ENCODE measurements around the gene MBD5.

Gene MBD5

GRCh38 chr2:148279216-148279615, 258.3 kb downstream of the MBD5 start:
- no peak overlapping the region for H2AFZ ChIP-seq (ENCODE audit: insufficient read depth, low read length, poor library complexity)
- no peak overlapping the region for H3K23ac ChIP-seq (ENCODE audit: low read length)
- no peak overlapping the region for H3K4ac ChIP-seq (ENCODE audit: low read depth, low read length)
- no peaks in the 10 kb centered on the region for H3K9me3 ChIP-seq (ENCODE audit: insufficient read depth, low read depth, low read length)
- H2BK120ac ChIP-seq (ENCODE audit: insufficient read depth, low read length, poor library complexity) = no peak overlapping the region
- WGBS (ENCODE audit: extremely low coverage, insufficient coverage, insufficient read length) = no CpG with 5 or more reads among the region's 3 CpGs
- H2BK5ac ChIP-seq (ENCODE audit: low read depth, low read length, poor library complexity) = no peak overlapping the region
- H3K79me2 ChIP-seq (ENCODE audit: control insufficient read depth, insufficient read depth, low read length, poor library complexity) = no peaks in the 10 kb centered on the region
- H3K79me1 ChIP-seq (ENCODE audit: low read length) = no peaks in the 10 kb centered on the region
- no peak overlapping the region for H2AK5ac ChIP-seq (ENCODE audit: low read length)
- no peaks in the 10 kb centered on the region for H3K4me1 ChIP-seq (ENCODE audit: control insufficient read depth in 1 of 2, insufficient read depth in 2 of 2, low read length in 2 of 2)
- H3K9ac ChIP-seq (ENCODE audit: low read length) = no peak overlapping the region
- no peaks in the 10 kb centered on the region for H3K27me3 ChIP-seq (ENCODE audit: insufficient read depth, low read length)
- H4K8ac ChIP-seq (ENCODE audit: low read depth, low read length) = no peak overlapping the region
- H3K36me3 ChIP-seq (ENCODE audit: control insufficient read depth in 1 of 2, insufficient read depth in 2 of 2, low read length in 2 of 2) = no peaks in the 10 kb centered on the region
- no peak overlapping the region for H3K4me2 ChIP-seq (ENCODE audit: low read length)
- no peak overlapping the region for H2BK12ac ChIP-seq (ENCODE audit: low read length)
- H4K12ac ChIP-seq (ENCODE audit: low read depth, low read length) = no peak overlapping the region
- H3K4me3 ChIP-seq (ENCODE audit: low read depth, low read length) = no peak overlapping the region
- no peak overlapping the region for H4K91ac ChIP-seq (ENCODE audit: low read depth, low read length)
- no peak overlapping the region for H3K14ac ChIP-seq (ENCODE audit: low read length)
- no peak for DNase-seq
- no peak overlapping the region for H3K27ac ChIP-seq (ENCODE audit: low read depth, low read length)
- no peak overlapping the region for H3K18ac ChIP-seq (ENCODE audit: low read length)

- Histone ChIP-seq H2BK120ac (ENCODE audit: insufficient read depth, low read length, poor library complexity) (no peak overlapping the region), H3K23ac (ENCODE audit: low read length) (no peak overlapping the region), H3K9me3 (ENCODE audit: insufficient read depth, low read depth, low read length) (no peaks in the 10 kb centered on the region), H3K27me3 (ENCODE audit: insufficient read depth, low read length) (no peaks in the 10 kb centered on the region), H4K12ac (ENCODE audit: low read depth, low read length) (no peak overlapping the region), H2AFZ (ENCODE audit: insufficient read depth, low read length, poor library complexity) (no peak overlapping the region), H3K9ac (ENCODE audit: low read length) (no peak overlapping the region), H2AK5ac (ENCODE audit: low read length) (no peak overlapping the region), H3K14ac (ENCODE audit: low read length) (no peak overlapping the region), H4K91ac (ENCODE audit: low read depth, low read length) (no peak overlapping the region), H3K4me2 (ENCODE audit: low read length) (no peak overlapping the region), H4K8ac (ENCODE audit: low read depth, low read length) (no peak overlapping the region), H2BK5ac (ENCODE audit: low read depth, low read length, poor library complexity) (no peak overlapping the region), H3K4ac (ENCODE audit: low read depth, low read length) (no peak overlapping the region), H2BK12ac (ENCODE audit: low read length) (no peak overlapping the region), H3K4me3 (ENCODE audit: low read depth, low read length) (no peak overlapping the region), H3K79me1 (ENCODE audit: low read length) (no peaks in the 10 kb centered on the region), H3K27ac (ENCODE audit: low read depth, low read length) (no peak overlapping the region), H3K18ac (ENCODE audit: low read length) (no peak overlapping the region), H3K36me3 (ENCODE audit: control insufficient read depth in 1 of 2, insufficient read depth in 2 of 2, low read length in 2 of 2) (no peaks in the 10 kb centered on the region), H3K79me2 (ENCODE audit: control insufficient read depth, insufficient read depth, low read length, poor library complexity) (no peaks in the 10 kb centered on the region), H3K4me1 (ENCODE audit: control insufficient read depth in 1 of 2, insufficient read depth in 2 of 2, low read length in 2 of 2) (no peaks in the 10 kb centered on the region)
- no CpG with 5 or more reads among the region's 1 CpG for WGBS (ENCODE audit: extremely low coverage, insufficient coverage, insufficient read length)
- no peak for DNase-seq
These were observed 261.3 kb downstream of the MBD5 start for GRCh38 chr2:148282201-148282600.

DNA sequence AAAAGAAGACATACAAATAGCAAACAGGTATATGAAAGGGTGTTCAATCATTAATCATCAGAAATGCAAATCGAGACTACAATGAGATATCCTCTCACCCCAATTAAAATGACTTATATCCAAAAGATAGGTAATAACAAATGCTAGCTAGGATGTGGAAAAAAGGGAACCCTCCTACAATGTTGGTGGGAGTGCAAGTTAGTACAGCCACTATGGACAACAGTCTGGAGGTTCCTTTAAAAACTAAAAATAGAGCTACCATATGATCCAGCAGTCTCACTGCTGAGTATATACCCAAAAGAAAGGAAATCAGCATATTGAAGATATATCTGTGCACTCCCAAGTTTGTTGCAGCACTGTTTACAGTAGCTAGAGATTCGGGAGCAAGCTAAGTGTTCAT, 271.5 kb downstream of the MBD5 start:
- Histone ChIP-seq H3K79me2 (ENCODE audit: control insufficient read depth, insufficient read depth, low read length, poor library complexity) (no peaks in the 10 kb centered on the region), H4K12ac (ENCODE audit: low read depth, low read length) (no peak overlapping the region), H4K8ac (ENCODE audit: low read depth, low read length) (no peak overlapping the region), H3K14ac (ENCODE audit: low read length) (no peak overlapping the region), H3K4me1 (ENCODE audit: control insufficient read depth in 1 of 2, insufficient read depth in 2 of 2, low read length in 2 of 2) (no peaks in the 10 kb centered on the region), H3K36me3 (ENCODE audit: control insufficient read depth in 1 of 2, insufficient read depth in 2 of 2, low read length in 2 of 2) (peaks cover 0 to 2% of the 10 kb centered on the region in 2 experiments), H4K91ac (ENCODE audit: low read depth, low read length) (no peak overlapping the region), H3K27ac (ENCODE audit: low read depth, low read length) (no peak overlapping the region), H3K9me3 (ENCODE audit: insufficient read depth, low read depth, low read length) (no peaks in the 10 kb centered on the region), H3K4me2 (ENCODE audit: low read length) (no peak overlapping the region), H2BK12ac (ENCODE audit: low read length) (no peak overlapping the region), H2BK120ac (ENCODE audit: insufficient read depth, low read length, poor library complexity) (no peak overlapping the region), H3K27me3 (ENCODE audit: insufficient read depth, low read length) (no peaks in the 10 kb centered on the region), H3K4me3 (ENCODE audit: low read depth, low read length) (no peak overlapping the region), H3K9ac (ENCODE audit: low read length) (no peak overlapping the region), H3K18ac (ENCODE audit: low read length) (no peak overlapping the region), H3K4ac (ENCODE audit: low read depth, low read length) (no peak overlapping the region), H2AFZ (ENCODE audit: insufficient read depth, low read length, poor library complexity) (no peak overlapping the region), H2BK5ac (ENCODE audit: low read depth, low read length, poor library complexity) (no peak overlapping the region), H3K23ac (ENCODE audit: low read length) (no peak overlapping the region), H2AK5ac (ENCODE audit: low read length) (no peak overlapping the region), H3K79me1 (ENCODE audit: low read length) (no peaks in the 10 kb centered on the region)
- WGBS (ENCODE audit: extremely low coverage, insufficient coverage, insufficient read length) = no CpG with 5 or more reads among the region's 2 CpGs
- DNase-seq = no peak

DNA sequence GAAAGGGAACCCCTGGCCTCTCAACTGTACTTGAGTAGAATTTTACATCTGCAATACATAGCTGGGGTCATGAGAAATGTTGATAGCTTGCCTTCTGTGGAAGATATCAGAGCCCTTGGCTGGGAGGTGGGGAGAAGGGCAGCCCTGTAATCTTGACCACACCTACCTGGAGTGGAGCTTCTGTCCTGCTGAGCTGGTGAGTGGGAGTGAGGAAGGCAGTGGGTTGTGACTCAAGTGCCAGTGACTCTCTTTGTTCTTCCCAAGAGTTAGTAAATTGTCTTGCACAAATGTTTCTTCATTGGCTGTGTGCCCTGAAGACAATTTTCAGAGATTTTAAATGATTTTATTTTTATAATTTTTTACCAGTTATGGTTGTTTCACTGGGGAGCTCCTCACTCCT, 277.3 kb downstream of the MBD5 start:
- Histone ChIP-seq H3K27me3 (ENCODE audit: insufficient read depth, low read length) (no peaks in the 10 kb centered on the region), H3K27ac (ENCODE audit: low read depth, low read length) (no peak overlapping the region), H3K79me2 (ENCODE audit: control insufficient read depth, insufficient read depth, low read length, poor library complexity) (no peaks in the 10 kb centered on the region), H3K9ac (ENCODE audit: low read length) (no peak overlapping the region), H3K4me1 (ENCODE audit: control insufficient read depth in 1 of 2, insufficient read depth in 2 of 2, low read length in 2 of 2) (peaks cover 0 to 1% of the 10 kb centered on the region in 2 experiments), H4K8ac (ENCODE audit: low read depth, low read length) (no peak overlapping the region), H3K14ac (ENCODE audit: low read length) (no peak overlapping the region), H4K12ac (ENCODE audit: low read depth, low read length) (no peak overlapping the region), H2BK120ac (ENCODE audit: insufficient read depth, low read length, poor library complexity) (no peak overlapping the region), H2AK5ac (ENCODE audit: low read length) (no peak overlapping the region), H3K18ac (ENCODE audit: low read length) (no peak overlapping the region), H3K36me3 (ENCODE audit: control insufficient read depth in 1 of 2, insufficient read depth in 2 of 2, low read length in 2 of 2) (no peaks in the 10 kb centered on the region), H2BK12ac (ENCODE audit: low read length) (no peak overlapping the region), H3K79me1 (ENCODE audit: low read length) (no peaks in the 10 kb centered on the region), H4K91ac (ENCODE audit: low read depth, low read length) (no peak overlapping the region), H3K4ac (ENCODE audit: low read depth, low read length) (no peak overlapping the region), H2AFZ (ENCODE audit: insufficient read depth, low read length, poor library complexity) (no peak overlapping the region), H2BK5ac (ENCODE audit: low read depth, low read length, poor library complexity) (no peak overlapping the region), H3K9me3 (ENCODE audit: insufficient read depth, low read depth, low read length) (no peaks in the 10 kb centered on the region), H3K4me3 (ENCODE audit: low read depth, low read length) (no peak overlapping the region), H3K4me2 (ENCODE audit: low read length) (no peak overlapping the region), H3K23ac (ENCODE audit: low read length) (no peak overlapping the region)
- no peak for DNase-seq

DNA sequence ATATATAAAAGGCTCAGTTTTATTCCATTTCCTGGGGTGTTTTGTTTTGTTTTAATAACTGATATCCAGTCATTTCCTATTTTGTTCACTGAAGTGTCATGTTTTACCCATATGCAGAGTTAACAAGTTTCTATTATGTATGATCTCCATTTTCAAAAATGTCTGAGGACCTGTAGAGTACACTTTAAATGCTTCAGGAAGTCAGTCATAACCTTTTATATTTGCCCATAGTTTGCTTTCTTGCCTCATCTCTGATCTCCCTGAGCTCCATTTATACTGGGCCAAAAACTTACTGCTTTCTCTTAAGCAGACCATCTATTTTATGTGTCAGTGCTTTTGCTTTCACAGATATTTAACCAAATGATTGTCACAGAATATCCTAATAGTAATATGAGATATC, 278.7 kb downstream of the MBD5 start:
- H3K27me3 ChIP-seq (ENCODE audit: insufficient read depth, low read length) = no peaks in the 10 kb centered on the region
- no peak overlapping the region for H2BK12ac ChIP-seq (ENCODE audit: low read length)
- no peak overlapping the region for H3K4me3 ChIP-seq (ENCODE audit: low read depth, low read length)
- no peak overlapping the region for H3K18ac ChIP-seq (ENCODE audit: low read length)
- H3K14ac ChIP-seq (ENCODE audit: low read length) = no peak overlapping the region
- H2BK120ac ChIP-seq (ENCODE audit: insufficient read depth, low read length, poor library complexity) = no peak overlapping the region
- no peaks in the 10 kb centered on the region for H3K79me2 ChIP-seq (ENCODE audit: control insufficient read depth, insufficient read depth, low read length, poor library complexity)
- no peak overlapping the region for H2BK5ac ChIP-seq (ENCODE audit: low read depth, low read length, poor library complexity)
- H3K4me1 ChIP-seq (ENCODE audit: control insufficient read depth in 1 of 2, insufficient read depth in 2 of 2, low read length in 2 of 2) = peaks cover 0 to 1% of the 10 kb centered on the region in 2 experiments
- H3K36me3 ChIP-seq (ENCODE audit: control insufficient read depth in 1 of 2, insufficient read depth in 2 of 2, low read length in 2 of 2) = no peaks in the 10 kb centered on the region
- no peak overlapping the region for H3K9ac ChIP-seq (ENCODE audit: low read length)
- H4K12ac ChIP-seq (ENCODE audit: low read depth, low read length) = no peak overlapping the region
- no peak overlapping the region for H2AFZ ChIP-seq (ENCODE audit: insufficient read depth, low read length, poor library complexity)
- H3K9me3 ChIP-seq (ENCODE audit: insufficient read depth, low read depth, low read length) = no peaks in the 10 kb centered on the region
- no peak overlapping the region for H3K4me2 ChIP-seq (ENCODE audit: low read length)
- H4K91ac ChIP-seq (ENCODE audit: low read depth, low read length) = no peak overlapping the region
- H3K27ac ChIP-seq (ENCODE audit: low read depth, low read length) = no peak overlapping the region
- no peak overlapping the region for H3K23ac ChIP-seq (ENCODE audit: low read length)
- no peak for DNase-seq
- H2AK5ac ChIP-seq (ENCODE audit: low read length) = no peak overlapping the region
- no peak overlapping the region for H4K8ac ChIP-seq (ENCODE audit: low read depth, low read length)
- no peaks in the 10 kb centered on the region for H3K79me1 ChIP-seq (ENCODE audit: low read length)
- H3K4ac ChIP-seq (ENCODE audit: low read depth, low read length) = no peak overlapping the region
